Stimulated activated CD8-positive, alpha-beta memory T cell treated with anti-CD3 and anti-CD28 coated beads, Interleukin-15, amount 100 ng/mL, for 1 hour (primary cell): ENCODE results near the gene ARPC1A.
"Not testable (repeated sequence)": the region's sequence is repeated elsewhere in the genome, so short reads cannot be mapped to it uniquely, and the experiment has no call there.

ENCODE experiments used
- DNase-seq: peaks from one replicate; pipeline ENCODE4 v3.0.0-alpha.2; 2020; ENCODE audit warnings: low read depth

ARPC1A gene

GRCh38 chr7:99371376-99371920 is 45.8 kb downstream of the ARPC1A start:
- DNase-seq = no peak

- DNase-seq = no peak
Observed at GRCh38 chr7:99372275-99373090, 46.8 kb downstream of the ARPC1A start.

- no peak for DNase-seq
Observed at GRCh38 chr7:99373091-99374066, 47.7 kb downstream of the ARPC1A start.

- peak; percentile 62 for DNase-seq
Observed at GRCh38 chr7:99374111-99375064, 48.7 kb downstream of the ARPC1A start, which contains the start of gene ARPC1B. ARPC1B (plus strand) TSS chr7:99374730; CDS start chr7:99385715, 10,985 bp downstream.

- DNase-seq = no peak
Observed at GRCh38 chr7:99375070-99375807, 49.5 kb downstream of the ARPC1A start.

GRCh38 chr7:99379043-99379577 is 53.4 kb downstream of the ARPC1A start:
- no peak for DNase-seq

GRCh38 chr7:99379693-99380031 is 54.0 kb downstream of the ARPC1A start:
- DNase-seq = not testable (repeated sequence)

- DNase-seq = no peak
Observed at GRCh38 chr7:99380032-99380822, 54.5 kb downstream of the ARPC1A start.

- DNase-seq = peak; percentile 75
Observed at GRCh38 chr7:99380823-99381663, 55.3 kb downstream of the ARPC1A start.

GRCh38 chr7:99381664-99382075 is 56.0 kb downstream of the ARPC1A start:
- no peak for DNase-seq

- DNase-seq = no peak
Observed at GRCh38 chr7:99383203-99383602, 57.5 kb downstream of the ARPC1A start.

- DNase-seq = no peak
Observed at GRCh38 chr7:99383791-99384370, 58.2 kb downstream of the ARPC1A start.

GRCh38 chr7:99384523-99384922 is 58.8 kb downstream of the ARPC1A start:
- no peak for DNase-seq

- no peak for DNase-seq
Observed at GRCh38 chr7:99385564-99385963, 59.9 kb downstream of the ARPC1A start.

GRCh38 chr7:99386584-99387238 is 61.0 kb downstream of the ARPC1A start:
- no peak for DNase-seq

- DNase-seq = not testable (repeated sequence)
Observed at GRCh38 chr7:99387239-99387635, 61.5 kb downstream of the ARPC1A start.

GRCh38 chr7:99387912-99388311 is 62.2 kb downstream of the ARPC1A start:
- DNase-seq = no peak

GRCh38 chr7:99389772-99390171 is 64.1 kb downstream of the ARPC1A start:
- no peak for DNase-seq
